Vagina (tissue), 2 donors: ENCODE measurements around the gene THY1. TPM values are rescaled to one million over a fixed set of nuclear protein-coding genes. Genes with fewer than 3 reads are reported as not detected.

Source experiments
- DNase-seq, 2 donors: peaks; one replicate each; pipeline ENCODE4 v3.0.0-alpha.2; 2017; ENCODE audit errors: extremely low spot score in 2 of 2
- H3K27ac ChIP-seq: fragments of 200-600 bp; sonication (generic); one replicate; pipeline ENCODE4 v1.5.1; 2019
- H3K27me3 ChIP-seq: fragments of 200-600 bp; sonication (generic); one replicate; pipeline ENCODE4 v1.5.1; 2019
- H3K36me3 ChIP-seq, 2 donors: fragments of 200-600 bp; sonication (generic); one replicate each; pipeline ENCODE4 v1.5.1; 2017 to 2019
- H3K4me1 ChIP-seq: fragments of 200-600 bp; sonication (generic); one replicate; pipeline ENCODE4 v1.5.1; 2019
- H3K4me3 ChIP-seq, 2 donors: fragments of 200-600 bp; sonication (generic); 1 replicate in 1 of 2; 2 replicates in 1 of 2; pipeline ENCODE4 v1.5.1; 2016 to 2019
- H3K9me3 ChIP-seq: fragments of 200-600 bp; sonication (generic); one replicate; pipeline ENCODE4 v1.5.1; 2019
- CTCF ChIP-seq, 3 experiments: fragments of 450-650 bp in 2 of 3; fragments of 200-600 bp in 1 of 3; sonication (generic) in 1 of 3; IDR thresholded peaks; one replicate each; pipeline ENCODE4 v1.5.1; 2017 to 2019; ENCODE audit warnings: antibody characterized with exemption in 3 of 3, mild to moderate bottlenecking in 2 of 3, moderate library complexity in 2 of 3
- POLR2A ChIP-seq, 2 donors: fragments of 450-650 bp; IDR thresholded peaks; one replicate each; pipeline ENCODE4 v1.6.1; 2017; ENCODE audit warnings: antibody characterized with exemption in 2 of 2, mild to moderate bottlenecking in 2 of 2, moderate library complexity in 2 of 2
- POLR2AphosphoS5 ChIP-seq, 2 donors: sonication (generic); formaldehyde crosslinking; IDR thresholded peaks; one replicate each; pipeline ENCODE4 v1.9.0; 2017; ENCODE audit warnings: antibody characterized with exemption in 2 of 2, mild to moderate bottlenecking in 2 of 2, low read depth in 1 of 2; ENCODE audit not compliant: insufficient read depth in 1 of 2
- intact Hi-C: fragments of 100-400 bp; cut with DNase I; formaldehyde crosslinking; loops from one replicate; pipeline ENCODE4 v1.15.1; 2023
- total RNA-seq: library from RNA; depleted of rRNA; stranded (reverse); fragments of >200 nt; gene quantifications from one replicate; pipeline ENCODE4 v1.2.3, GENCODE V29; 2016

THY1 gene
- total RNA-seq, 1 donor from 2014 or later = 48.9 TPM

- no peak for TF ChIP-seq CTCF (IDR thresholded peaks at IDR 0.05)
- Histone ChIP-seq H3K27ac (no peak overlapping the region), H3K4me1 (peaks cover 17% of the 10 kb centered on the region), H3K4me3 (no peak overlapping the region), H3K27me3 (no peaks in the 10 kb centered on the region), H3K36me3 (no peaks in the 10 kb centered on the region), H3K9me3 (no peaks in the 10 kb centered on the region)
- DNase-seq = no peak
- intact Hi-C loops = no loop called here
These were observed 8.2 kb downstream of the THY1 start for GRCh38 chr11:119414734-119415133.

- Histone ChIP-seq H3K36me3 (no peaks in the 10 kb centered on the region), H3K9me3 (no peaks in the 10 kb centered on the region), H3K4me1 (peaks cover 17% of the 10 kb centered on the region), H3K27me3 (no peaks in the 10 kb centered on the region), H3K4me3 (no peak overlapping the region), H3K27ac (no peak overlapping the region)
- no peak for TF ChIP-seq POLR2A (IDR thresholded peaks at IDR 0.05)
- TF ChIP-seq POLR2AphosphoS5 (IDR thresholded peaks at IDR 0.05; ENCODE audit: insufficient read depth in 1 of 2, low read depth in 1 of 2) = no peak
- TF ChIP-seq CTCF (IDR thresholded peaks at IDR 0.05) = no peak
- no peak for DNase-seq
- intact Hi-C loops = no loop called here
These were observed 8.7 kb downstream of the THY1 start for GRCh38 chr11:119414321-119414720.

- Histone ChIP-seq H3K27ac (no peak overlapping the region), H3K4me1 (peaks cover 4% of the 10 kb centered on the region), H3K4me3 (no peak overlapping the region), H3K27me3 (no peaks in the 10 kb centered on the region), H3K9me3 (no peaks in the 10 kb centered on the region), H3K36me3 (no peaks in the 10 kb centered on the region)
- intact Hi-C loops = no loop called here
- no peak for TF ChIP-seq CTCF (IDR thresholded peaks at IDR 0.05)
- no peak for TF ChIP-seq POLR2AphosphoS5 (IDR thresholded peaks at IDR 0.05; ENCODE audit: insufficient read depth in 1 of 2, low read depth in 1 of 2)
- no peak for TF ChIP-seq POLR2A (IDR thresholded peaks at IDR 0.05)
- no peak for DNase-seq
These were observed 10.9 kb downstream of the THY1 start for GRCh38 chr11:119412072-119412471.

- Histone ChIP-seq H3K36me3 (no peaks in the 10 kb centered on the region), H3K27me3 (no peaks in the 10 kb centered on the region), H3K9me3 (no peaks in the 10 kb centered on the region), H3K4me1 (no peaks in the 10 kb centered on the region), H3K27ac (no peak overlapping the region), H3K4me3 (no peak overlapping the region)
- TF ChIP-seq POLR2AphosphoS5 (IDR thresholded peaks at IDR 0.05; ENCODE audit: insufficient read depth in 1 of 2, low read depth in 1 of 2) (no peak), CTCF (IDR thresholded peaks at IDR 0.05) (no peak), POLR2A (IDR thresholded peaks at IDR 0.05) (no peak)
- no peak for DNase-seq
- intact Hi-C loops = no loop called here
These were observed 12.5 kb downstream of the THY1 start for GRCh38 chr11:119410501-119410900.

- Histone ChIP-seq H3K9me3 (no peaks in the 10 kb centered on the region), H3K4me1 (no peaks in the 10 kb centered on the region), H3K4me3 (no peak overlapping the region), H3K27ac (no peak overlapping the region), H3K36me3 (no peaks in the 10 kb centered on the region), H3K27me3 (no peaks in the 10 kb centered on the region)
- DNase-seq = no peak
- TF ChIP-seq POLR2AphosphoS5 (IDR thresholded peaks at IDR 0.05; ENCODE audit: insufficient read depth in 1 of 2, low read depth in 1 of 2) = no peak
- TF ChIP-seq CTCF (IDR thresholded peaks at IDR 0.05) = no peak
- no peak for TF ChIP-seq POLR2A (IDR thresholded peaks at IDR 0.05)
- intact Hi-C loops = no loop called here
These were observed 13.2 kb downstream of the THY1 start for GRCh38 chr11:119409731-119410130.
